GM12875 (cell line): ENCODE measurements around the gene CREB3L2.
"Not testable (repeated sequence)": the region's sequence is repeated elsewhere in the genome, so short reads cannot be mapped to it uniquely, and the experiment has no call there.

Experiments used
- H3K4me3 ChIP-seq: one replicate; pipeline ENCODE4 v1.5.1; 2011; ENCODE audit warnings: low read depth, low read length, control low read depth
- CTCF ChIP-seq: IDR thresholded peaks from 2 replicates; pipeline ENCODE4 v1.5.1; 2011; ENCODE audit warnings: low read depth, mild to moderate bottlenecking, control low read depth, inconsistent platforms, low read length, moderate library complexity, borderline replicate concordance; ENCODE audit not compliant: insufficient read depth

CREB3L2 gene

GRCh38 chr7:137933270-137934017 is 68.4 kb downstream of the CREB3L2 start:
- no peak overlapping the region for H3K4me3 ChIP-seq
- TF ChIP-seq CTCF, result no peak

GRCh38 chr7:137932881-137933269 is 69.0 kb downstream of the CREB3L2 start:
- no peak for TF ChIP-seq CTCF
- no peak overlapping the region for H3K4me3 ChIP-seq

- H3K4me3 ChIP-seq, result no peak overlapping the region
Observed at GRCh38 chr7:137931823-137932222, 70.1 kb downstream of the CREB3L2 start.

GRCh38 chr7:137930581-137930980 is 71.3 kb downstream of the CREB3L2 start:
- TF ChIP-seq CTCF, result no peak
- no peak overlapping the region for H3K4me3 ChIP-seq

More at GRCh38 chr7:137931823-137932222, 70.1 kb downstream of the CREB3L2 start:
- TF ChIP-seq CTCF, result no peak

GRCh38 chr7:137928626-137929025 is 73.3 kb downstream of the CREB3L2 start:
- TF ChIP-seq CTCF, result no peak
- H3K4me3 ChIP-seq, result no peak overlapping the region

- no peak for TF ChIP-seq CTCF
- no peak overlapping the region for H3K4me3 ChIP-seq
Observed at GRCh38 chr7:137927386-137927785, 74.5 kb downstream of the CREB3L2 start.

- not testable (repeated sequence) for H3K4me3 ChIP-seq
Observed at GRCh38 chr7:137926206-137926605, 75.7 kb downstream of the CREB3L2 start.

- no peak for TF ChIP-seq CTCF
Observed at GRCh38 chr7:137925754-137926153, 76.1 kb downstream of the CREB3L2 start.

More at GRCh38 chr7:137925754-137926153, 76.1 kb downstream of the CREB3L2 start:
- no peak overlapping the region for H3K4me3 ChIP-seq
